Measurements from ENCODE around the gene ZBTB32. TPM values are rescaled to one million over a fixed set of nuclear protein-coding genes. Genes with fewer than 3 reads are reported as not detected.

ZBTB32 gene, protein sequence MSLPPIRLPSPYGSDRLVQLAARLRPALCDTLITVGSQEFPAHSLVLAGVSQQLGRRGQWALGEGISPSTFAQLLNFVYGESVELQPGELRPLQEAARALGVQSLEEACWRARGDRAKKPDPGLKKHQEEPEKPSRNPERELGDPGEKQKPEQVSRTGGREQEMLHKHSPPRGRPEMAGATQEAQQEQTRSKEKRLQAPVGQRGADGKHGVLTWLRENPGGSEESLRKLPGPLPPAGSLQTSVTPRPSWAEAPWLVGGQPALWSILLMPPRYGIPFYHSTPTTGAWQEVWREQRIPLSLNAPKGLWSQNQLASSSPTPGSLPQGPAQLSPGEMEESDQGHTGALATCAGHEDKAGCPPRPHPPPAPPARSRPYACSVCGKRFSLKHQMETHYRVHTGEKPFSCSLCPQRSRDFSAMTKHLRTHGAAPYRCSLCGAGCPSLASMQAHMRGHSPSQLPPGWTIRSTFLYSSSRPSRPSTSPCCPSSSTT
- not detected in 2 replicates for total RNA-seq

DNA sequence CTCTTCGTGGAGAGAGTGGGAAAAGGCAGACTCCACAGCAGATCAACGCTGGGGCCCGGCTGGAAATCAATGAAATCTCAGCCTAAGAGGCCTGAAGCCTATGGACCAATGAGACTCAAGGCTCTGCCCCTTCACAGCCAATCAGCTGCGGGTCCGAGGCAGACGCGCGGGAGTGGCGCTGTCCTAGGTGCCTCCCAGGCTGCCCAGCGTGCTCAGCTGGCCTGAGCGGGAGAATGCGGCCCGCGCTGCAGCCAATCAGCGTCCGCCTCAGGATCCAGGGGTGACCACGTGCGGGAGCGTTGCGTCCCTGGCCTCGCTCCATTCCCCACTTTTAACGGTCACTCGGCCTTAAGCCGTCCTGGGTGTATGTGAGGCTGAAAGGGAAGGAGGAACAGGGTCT, at the start of gene ZBTB32:
ZBTB32 (plus strand) TSS at position 341 of the 400 bp plus-strand sequence. CDS start 10,069 bp downstream, outside the sequence.

DNA sequence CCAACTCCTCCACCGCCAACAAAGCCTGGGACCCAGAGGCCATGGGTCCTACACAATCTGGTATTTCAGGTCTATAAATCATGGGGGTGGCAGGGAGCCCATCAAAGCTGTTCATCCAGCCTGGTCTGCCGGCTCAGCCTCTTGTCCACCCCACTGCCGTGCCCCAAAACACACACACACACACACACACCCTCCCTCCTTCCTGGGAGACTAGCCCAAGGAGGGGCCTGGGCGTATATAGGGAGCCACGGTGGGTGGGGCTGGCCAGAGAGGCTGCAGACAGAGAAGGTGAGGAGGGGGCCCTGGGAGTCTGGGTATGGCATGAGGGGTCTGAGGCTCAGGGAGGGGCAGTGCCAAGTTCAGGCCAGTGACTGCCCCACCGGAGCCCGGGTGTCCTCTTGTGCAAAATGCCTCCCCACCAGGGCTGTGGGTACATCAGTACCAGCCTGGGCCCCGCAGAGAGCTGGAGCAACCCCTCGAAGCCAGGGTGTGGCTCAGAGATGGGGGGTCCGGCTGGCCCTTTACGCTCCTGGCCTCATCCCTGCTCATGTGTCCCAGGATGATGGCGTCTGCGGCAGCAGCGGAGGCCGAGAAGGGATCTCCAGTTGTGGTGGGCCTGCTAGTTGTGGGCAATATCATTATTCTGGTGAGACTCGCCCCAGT, 38.0 kb upstream of the ZBTB32 start, which contains the start of gene UPK1A:
UPK1A (plus strand) TSS at position 267 of the 663 bp plus-strand sequence; CDS start at position 563, 296 bp downstream.

DNA sequence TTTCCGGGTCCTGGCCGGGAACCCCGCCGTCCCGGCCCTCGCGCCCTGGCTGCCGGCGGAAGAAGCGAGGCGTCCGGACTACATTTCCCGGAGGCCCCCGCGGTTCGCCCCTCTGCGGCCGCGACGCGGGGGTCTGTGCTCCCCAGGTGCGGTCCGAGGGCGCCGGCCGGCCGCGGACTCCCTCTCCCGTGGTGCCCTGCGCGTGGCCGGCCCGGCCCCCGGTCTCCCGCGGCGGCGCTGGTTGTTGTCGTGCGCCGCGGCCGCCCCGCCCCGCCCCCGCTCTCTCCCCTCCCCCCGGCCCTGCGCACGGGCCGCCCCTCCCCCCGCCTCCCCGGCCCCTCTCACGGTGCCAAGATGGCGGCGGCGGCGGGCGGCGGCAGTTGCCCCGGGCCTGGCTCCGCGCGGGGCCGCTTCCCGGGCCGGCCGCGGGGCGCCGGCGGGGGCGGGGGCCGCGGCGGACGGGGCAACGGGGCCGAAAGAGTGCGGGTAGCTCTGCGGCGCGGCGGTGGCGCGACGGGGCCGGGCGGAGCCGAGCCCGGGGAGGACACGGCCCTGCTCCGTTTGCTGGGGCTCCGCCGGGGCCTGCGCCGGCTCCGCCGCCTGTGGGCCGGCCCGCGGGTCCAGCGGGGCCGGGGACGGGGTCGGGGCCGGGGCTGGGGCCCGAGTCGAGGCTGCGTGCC, 13.4 kb downstream of the ZBTB32 start, which contains the start of gene KMT2B:
KMT2B (plus strand) TSS at position 339 of the 680 bp plus-strand sequence; CDS start at position 355, 16 bp downstream.

DNA sequence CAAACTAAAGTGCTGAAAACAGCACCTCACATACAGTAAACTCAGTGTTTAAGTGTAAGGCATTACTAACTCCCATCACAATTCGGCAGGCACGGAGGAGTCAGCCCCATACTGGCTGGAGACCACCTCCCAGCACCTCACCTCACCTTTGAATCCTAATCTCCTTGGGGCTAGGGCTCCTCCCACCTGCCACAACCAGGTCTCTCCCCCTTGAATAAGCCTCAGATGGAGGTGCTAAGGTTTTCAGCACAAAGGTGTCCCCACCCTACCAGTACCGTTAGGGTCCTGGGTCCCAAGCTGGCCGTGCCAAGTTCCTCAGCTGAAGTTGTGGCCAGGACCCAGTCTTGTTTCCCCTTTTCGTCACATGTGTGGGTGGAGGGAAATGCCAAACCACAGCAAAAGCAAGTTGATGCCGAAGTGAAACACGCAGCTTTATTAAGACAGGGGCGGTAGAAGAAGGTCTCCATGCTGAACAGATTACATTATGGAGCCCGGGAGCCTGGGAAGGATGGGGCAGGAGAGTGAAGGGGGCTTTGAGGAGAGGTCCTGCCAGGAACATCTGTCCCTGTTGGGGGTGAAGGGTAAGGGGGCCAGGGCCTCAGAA, 37.9 kb downstream of the ZBTB32 start, which contains the start of gene IGFLR1:
IGFLR1 (minus strand) TSS at position 332 of the 604 bp plus-strand sequence. CDS start 1,272 bp downstream, outside the sequence.

DNA sequence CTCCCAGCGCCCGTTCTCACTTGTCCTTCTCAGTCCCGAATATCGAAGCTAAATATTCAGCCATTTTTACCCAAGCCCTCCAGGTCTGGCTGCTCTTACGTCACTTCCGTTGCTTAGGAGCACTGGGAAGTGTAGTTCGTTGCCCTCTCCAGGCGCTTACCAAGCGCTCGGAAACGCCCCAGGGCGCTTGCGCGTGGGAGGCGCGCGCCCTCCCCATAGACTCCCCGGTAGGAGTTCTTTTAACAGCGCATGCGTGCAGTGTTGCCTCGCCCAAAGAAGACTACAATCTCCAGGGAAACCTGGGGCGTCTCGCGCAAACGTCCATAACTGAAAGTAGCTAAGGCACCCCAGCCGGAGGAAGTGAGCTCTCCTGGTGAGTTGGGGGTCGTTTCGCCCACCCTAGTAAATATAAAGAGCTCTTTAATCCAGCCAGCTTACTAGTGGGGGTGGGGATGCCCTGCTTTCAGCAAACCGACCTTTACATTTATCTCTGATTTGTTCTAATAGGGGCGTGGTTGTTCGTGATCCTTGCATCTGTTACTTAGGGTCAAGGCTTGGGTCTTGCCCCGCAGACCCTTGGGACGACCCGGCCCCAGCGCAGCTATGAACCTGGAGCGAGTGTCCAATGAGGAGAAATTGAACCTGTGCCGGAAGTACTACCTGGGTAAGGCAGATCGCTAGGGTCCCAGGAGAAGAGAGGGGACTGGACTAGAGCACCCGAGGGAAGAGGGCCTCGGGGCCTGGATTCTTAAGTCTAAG, 41.1 kb downstream of the ZBTB32 start, which contains the start of the genes PSENEN and U2AF1L4:
PSENEN (plus strand) TSS at position 324 of the 759 bp plus-strand sequence; CDS start at position 604, 280 bp downstream.
U2AF1L4 (minus strand) TSS at position 91 of the 759 bp plus-strand sequence; CDS start at position 64, 27 bp downstream.

DNA sequence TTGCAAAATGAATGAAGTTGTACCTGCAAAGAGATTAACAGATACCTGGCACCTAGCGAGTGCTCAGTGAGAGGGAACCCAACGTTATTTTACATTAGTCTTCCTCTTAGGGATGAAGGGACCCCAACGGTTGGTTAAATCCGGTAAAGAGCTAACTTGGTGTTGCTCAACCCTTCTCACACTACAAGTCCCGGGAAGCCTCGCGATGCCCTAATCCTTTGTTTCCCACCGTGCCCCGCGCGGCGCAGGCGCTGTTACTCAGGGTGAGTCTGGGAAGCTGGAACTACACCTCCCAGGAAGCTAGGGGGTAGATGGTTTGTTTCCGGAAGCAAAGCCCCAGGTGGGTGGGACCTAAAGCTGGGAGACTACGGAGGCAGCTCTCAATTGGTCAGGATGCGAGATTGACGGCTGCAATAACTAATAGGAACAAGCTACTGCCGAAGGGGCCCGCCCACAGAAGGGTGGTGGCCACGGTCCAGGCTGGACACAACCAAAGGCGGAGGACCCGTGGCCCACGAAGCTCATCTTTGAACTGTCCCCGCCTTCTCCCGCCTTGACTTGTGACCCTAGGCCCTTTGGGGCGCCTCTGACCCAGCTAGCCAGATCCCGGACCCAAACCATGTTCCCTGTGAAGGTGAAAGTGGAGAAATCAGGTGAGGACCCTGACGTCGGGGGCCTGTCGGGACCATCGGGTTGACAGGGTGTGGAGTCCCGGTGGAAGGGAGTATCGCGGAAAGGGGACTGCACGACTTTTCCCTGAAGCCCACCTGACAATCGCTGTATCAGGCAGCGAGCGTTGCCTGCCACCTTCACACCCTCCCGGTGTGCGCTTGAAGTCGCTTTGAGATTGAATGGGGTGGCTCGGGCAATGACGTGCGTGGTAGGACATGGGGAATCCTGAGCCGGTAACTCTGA, 44.0 kb downstream of the ZBTB32 start, which contains the start of gene LIN37:
LIN37 (plus strand) TSS at position 471 of the 915 bp plus-strand sequence; CDS start at position 620, 149 bp downstream.

DNA sequence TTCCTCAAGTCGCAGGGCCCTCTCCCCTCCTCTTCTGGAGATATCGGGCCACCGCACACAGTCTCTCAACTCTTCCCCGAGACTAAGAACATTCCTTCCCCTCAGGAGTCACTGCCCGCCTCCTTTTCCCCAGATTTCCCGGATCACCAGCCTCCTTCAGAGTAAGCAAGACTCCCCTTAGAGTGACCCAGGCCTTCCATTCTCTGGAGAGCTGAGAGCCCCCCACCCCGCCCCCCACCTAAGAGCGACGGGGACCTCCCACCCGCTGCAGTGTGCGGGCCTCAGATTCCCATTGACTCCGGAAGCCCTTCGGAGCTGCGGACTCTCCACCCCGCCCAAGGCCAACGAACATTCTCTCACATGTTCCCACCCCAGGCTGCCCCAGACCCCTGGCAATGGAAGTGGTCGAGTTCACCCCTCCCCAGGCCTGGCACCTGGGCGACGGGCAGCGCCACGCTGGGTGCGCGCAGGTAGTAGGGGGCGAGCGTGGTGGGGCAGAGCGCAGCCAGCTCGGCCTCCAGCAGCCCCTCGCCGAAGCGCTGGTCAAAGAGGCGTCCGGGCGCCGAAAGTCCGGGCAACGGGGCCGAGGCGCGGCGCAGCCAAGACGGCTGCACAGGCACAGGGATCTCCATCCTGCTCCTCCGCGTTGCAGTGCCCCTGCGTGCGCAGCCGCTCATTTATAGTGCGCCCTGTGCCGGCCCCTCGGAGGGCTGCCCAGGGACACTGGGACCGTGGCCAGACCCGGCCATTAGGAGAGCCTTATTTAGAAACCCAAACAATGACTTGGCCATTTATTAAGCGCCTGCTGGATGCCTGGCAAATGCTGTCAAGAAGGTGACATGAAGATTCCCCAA, 52.2 kb downstream of the ZBTB32 start, which contains the start of gene HSPB6:
HSPB6 (minus strand) TSS at position 653 of the 854 bp plus-strand sequence; CDS start at position 632, 21 bp downstream.

DNA sequence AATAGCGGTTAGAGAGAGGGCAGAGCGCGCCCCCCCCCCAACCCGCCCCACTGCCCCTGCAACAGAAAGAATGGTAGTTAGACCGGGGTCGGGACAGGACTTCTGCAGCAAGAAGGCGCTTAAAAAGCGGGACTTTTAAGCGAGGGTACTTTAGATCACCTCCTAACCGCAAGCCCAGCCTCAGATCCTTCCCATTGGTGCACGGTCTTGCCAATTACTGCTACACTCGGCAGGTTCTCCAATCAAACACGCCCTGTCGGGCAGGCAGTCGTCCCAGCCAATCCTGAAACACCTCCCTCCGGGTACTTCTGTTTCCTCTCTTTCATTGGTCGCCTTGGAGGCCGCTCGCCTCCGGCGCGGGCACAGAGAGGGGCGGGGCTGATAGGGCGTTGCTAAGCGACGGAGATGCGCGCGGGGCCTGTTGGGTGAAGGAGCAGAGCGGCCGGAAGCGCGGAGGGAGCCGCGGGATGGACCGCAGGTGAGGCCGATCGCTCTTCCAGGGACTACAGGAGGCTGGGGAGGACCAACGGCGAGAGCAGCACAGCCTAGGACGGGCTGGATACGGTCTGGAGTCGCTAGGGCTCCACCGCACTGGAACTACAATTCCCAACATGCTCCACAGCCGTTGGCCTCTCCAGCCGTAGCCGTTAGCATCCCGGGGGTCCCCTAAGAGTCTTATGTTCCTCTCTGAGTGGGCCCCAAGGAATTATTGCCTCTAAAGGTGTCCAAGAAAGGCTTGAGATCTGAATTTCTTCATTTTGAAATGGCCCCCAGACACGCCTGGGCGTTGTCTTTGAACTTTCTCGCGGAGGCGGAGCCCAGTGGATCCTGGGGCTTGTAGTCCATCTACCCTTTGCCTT, 53.6 kb downstream of the ZBTB32 start, which contains the start of gene PROSER3:
PROSER3 (plus strand) TSS at position 428 of the 860 bp plus-strand sequence; CDS start at position 468, 40 bp downstream.

Other genes with a start within 250 kb of the ZBTB32 start
- gene KRTDAP, start 214.1 kb upstream of the ZBTB32 start, total RNA-seq, result not detected in 2 replicates
- gene DMKN, start 190.9 kb upstream of the ZBTB32 start, total RNA-seq, result 0.23 and 0.30 TPM in 2 replicates
- 0.59 and 0.65 TPM in 2 replicates for gene SBSN, start 176.2 kb upstream of the ZBTB32 start, total RNA-seq
- gene GAPDHS, start 171.1 kb upstream of the ZBTB32 start, total RNA-seq, result not detected in 2 replicates
- gene TMEM147, start 158.9 kb upstream of the ZBTB32 start, total RNA-seq, result 61.2 and 100 TPM in 2 replicates
- gene ATP4A, start 140.9 kb upstream of the ZBTB32 start, total RNA-seq, result not detected in 2 replicates
- gene PMIS2, start 118.4 kb upstream of the ZBTB32 start, total RNA-seq, result not detected in 2 replicates
- gene HAUS5, start 91.8 kb upstream of the ZBTB32 start, total RNA-seq, result 5.6 and 8.4 TPM in 2 replicates
- 30.0 and 42.8 TPM in 2 replicates for gene RBM42, start 75.5 kb upstream of the ZBTB32 start, total RNA-seq
- 0.30 TPM in 1 of 2 replicates, not detected in the other for gene ETV2, start 62.8 kb upstream of the ZBTB32 start, total RNA-seq
- gene COX6B1, start 56.2 kb upstream of the ZBTB32 start, total RNA-seq, result 228 and 480 TPM in 2 replicates
- not detected in 2 replicates for gene UPK1A, start 38.0 kb upstream of the ZBTB32 start, total RNA-seq
- 5.9 and 16.0 TPM in 2 replicates for gene KMT2B, start 13.4 kb downstream of the ZBTB32 start, total RNA-seq
- 0.30 and 0.42 TPM in 2 replicates for gene IGFLR1, start 37.9 kb downstream of the ZBTB32 start, total RNA-seq
- 4.2 and 9.8 TPM in 2 replicates for gene U2AF1L4, start 40.9 kb downstream of the ZBTB32 start, total RNA-seq
- 9.5 and 10.4 TPM in 2 replicates for gene PSENEN, start 41.1 kb downstream of the ZBTB32 start, total RNA-seq
- 8.1 and 12.2 TPM in 2 replicates for gene LIN37, start 44.0 kb downstream of the ZBTB32 start, total RNA-seq
- gene HSPB6, start 52.5 kb downstream of the ZBTB32 start, total RNA-seq, result 77.2 and 141 TPM in 2 replicates
- gene PROSER3, start 53.6 kb downstream of the ZBTB32 start, total RNA-seq, result 3.0 and 7.2 TPM in 2 replicates
- 1.8 and 6.2 TPM in 2 replicates for gene ARHGAP33, start 71.0 kb downstream of the ZBTB32 start, total RNA-seq
- not detected in 2 replicates for gene PRODH2, start 108.3 kb downstream of the ZBTB32 start, total RNA-seq
- not detected in 2 replicates for gene NPHS1, start 147.9 kb downstream of the ZBTB32 start, total RNA-seq
- gene KIRREL2, start 152.4 kb downstream of the ZBTB32 start, total RNA-seq, result 0.05 TPM in 1 of 2 replicates, not detected in the other
- gene APLP1, start 164.0 kb downstream of the ZBTB32 start, total RNA-seq, result 15.4 and 15.7 TPM in 2 replicates
- 2.7 and 5.2 TPM in 2 replicates for gene NFKBID, start 196.0 kb downstream of the ZBTB32 start, total RNA-seq
- gene HCST, start 198.0 kb downstream of the ZBTB32 start, total RNA-seq, result 1.2 TPM in 2 replicates
- not detected in 2 replicates for gene TYROBP, start 203.7 kb downstream of the ZBTB32 start, total RNA-seq
- 3.6 and 4.2 TPM in 2 replicates for gene LRFN3, start 231.8 kb downstream of the ZBTB32 start, total RNA-seq

All from smooth muscle cell of the umbilical artery (primary cell).